GM12864 (cell line): ENCODE data around the gene TMTC2.

Experiments
- DNase-seq: peaks from one replicate; pipeline ENCODE4 v3.0.0-alpha.2; 2011; ENCODE audit warnings: low read depth
- H3K4me3 ChIP-seq: 2 replicates; pipeline ENCODE4 v1.5.1; 2011; ENCODE audit warnings: mild to moderate bottlenecking, low read depth, low read length, control low read depth
- TF ChIP-seq, protein P1 (sequence below): IDR thresholded peaks from 2 replicates; pipeline ENCODE4 v1.5.1; 2011; ENCODE audit warnings: low read depth, mild to moderate bottlenecking, moderate library complexity, low read length, control low read depth, inconsistent platforms; ENCODE audit errors: missing control alignments

The TMTC2 gene

DNA sequence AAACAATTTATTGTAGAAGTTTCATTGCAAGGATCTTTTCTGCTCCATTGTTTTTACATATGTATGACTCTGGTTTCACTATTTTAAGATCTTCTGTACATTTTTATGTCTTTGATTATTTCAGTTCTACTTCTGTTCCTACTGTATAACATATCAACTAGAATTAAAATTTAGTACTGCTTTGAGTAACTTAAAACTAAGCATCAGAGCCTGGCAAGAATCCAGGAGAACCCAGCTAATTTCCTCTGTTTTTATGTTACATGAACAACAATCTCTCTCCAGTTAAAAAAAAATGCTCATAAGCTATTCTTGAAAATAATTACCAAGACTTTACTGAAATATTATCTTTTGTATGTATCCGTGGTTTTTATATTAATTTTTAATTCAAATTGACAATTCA lies 370.7 kb downstream of the TMTC2 start:
- H3K4me3 ChIP-seq: no peak overlapping the region
- DNase-seq: no peak
- TF ChIP-seq, protein P1, sequence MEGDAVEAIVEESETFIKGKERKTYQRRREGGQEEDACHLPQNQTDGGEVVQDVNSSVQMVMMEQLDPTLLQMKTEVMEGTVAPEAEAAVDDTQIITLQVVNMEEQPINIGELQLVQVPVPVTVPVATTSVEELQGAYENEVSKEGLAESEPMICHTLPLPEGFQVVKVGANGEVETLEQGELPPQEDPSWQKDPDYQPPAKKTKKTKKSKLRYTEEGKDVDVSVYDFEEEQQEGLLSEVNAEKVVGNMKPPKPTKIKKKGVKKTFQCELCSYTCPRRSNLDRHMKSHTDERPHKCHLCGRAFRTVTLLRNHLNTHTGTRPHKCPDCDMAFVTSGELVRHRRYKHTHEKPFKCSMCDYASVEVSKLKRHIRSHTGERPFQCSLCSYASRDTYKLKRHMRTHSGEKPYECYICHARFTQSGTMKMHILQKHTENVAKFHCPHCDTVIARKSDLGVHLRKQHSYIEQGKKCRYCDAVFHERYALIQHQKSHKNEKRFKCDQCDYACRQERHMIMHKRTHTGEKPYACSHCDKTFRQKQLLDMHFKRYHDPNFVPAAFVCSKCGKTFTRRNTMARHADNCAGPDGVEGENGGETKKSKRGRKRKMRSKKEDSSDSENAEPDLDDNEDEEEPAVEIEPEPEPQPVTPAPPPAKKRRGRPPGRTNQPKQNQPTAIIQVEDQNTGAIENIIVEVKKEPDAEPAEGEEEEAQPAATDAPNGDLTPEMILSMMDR: no peak

DNA sequence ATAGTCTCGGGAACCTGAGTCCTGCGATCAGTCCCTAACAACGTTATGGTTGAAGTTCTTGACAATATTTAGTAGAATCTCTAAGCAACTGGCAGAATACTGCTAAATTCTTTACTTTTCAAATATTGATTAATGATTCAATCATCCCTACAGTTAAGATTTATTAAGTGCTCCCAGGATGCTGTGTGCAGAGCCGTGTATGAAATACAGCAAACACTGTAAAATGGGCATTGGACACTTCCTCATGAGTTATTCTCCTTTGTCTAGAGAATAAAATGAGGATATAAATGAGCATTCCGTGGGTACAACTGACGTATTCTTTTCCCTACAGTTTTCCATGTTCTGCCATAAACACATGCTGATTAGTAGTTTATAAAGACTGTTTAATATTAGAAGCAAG lies 372.4 kb downstream of the TMTC2 start:
- H3K4me3 ChIP-seq: no peak overlapping the region
- TF ChIP-seq, protein P1: no peak
- DNase-seq: no peak

DNA sequence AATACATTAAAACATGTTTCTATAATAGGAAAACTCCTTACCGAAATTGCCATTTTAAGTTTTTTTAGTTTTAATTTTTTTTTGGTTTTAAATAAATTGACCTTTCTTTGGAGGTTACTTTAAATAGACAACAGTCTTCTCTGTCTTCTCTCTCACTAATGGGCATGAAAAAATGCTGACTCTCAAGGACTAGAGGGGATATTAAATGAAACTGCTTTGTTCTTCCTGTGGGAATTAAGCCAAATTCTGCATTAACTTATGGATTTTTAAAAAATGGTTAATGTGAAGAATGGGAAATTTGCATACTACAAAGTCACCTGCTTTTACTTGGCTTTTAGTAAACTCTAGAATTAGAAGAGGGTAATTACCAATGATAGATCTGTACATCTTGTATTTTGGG lies 378.9 kb downstream of the TMTC2 start:
- no peak for DNase-seq
- H3K4me3 ChIP-seq: no peak overlapping the region
- TF ChIP-seq, protein P1: no peak

DNA sequence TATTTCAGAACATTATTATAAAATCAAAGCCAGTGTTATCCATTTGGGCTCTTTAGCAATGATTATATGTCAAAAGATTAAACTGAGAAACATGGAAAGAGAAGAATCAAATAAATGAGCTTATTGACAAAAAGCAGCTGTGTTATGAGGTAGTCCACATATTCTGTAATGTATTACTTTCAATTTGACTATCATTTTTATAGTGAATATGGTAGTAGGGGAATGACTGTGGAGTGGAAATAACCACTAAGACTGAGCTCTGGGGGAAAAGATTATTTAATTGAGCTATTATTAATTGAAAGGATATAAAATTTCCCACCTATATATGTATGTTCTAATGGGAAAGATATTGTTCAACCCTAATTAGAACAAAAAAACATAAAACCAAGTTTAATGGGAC lies 381.3 kb downstream of the TMTC2 start:
- no peak overlapping the region for H3K4me3 ChIP-seq
- TF ChIP-seq, protein P1: no peak
- DNase-seq: no peak

DNA sequence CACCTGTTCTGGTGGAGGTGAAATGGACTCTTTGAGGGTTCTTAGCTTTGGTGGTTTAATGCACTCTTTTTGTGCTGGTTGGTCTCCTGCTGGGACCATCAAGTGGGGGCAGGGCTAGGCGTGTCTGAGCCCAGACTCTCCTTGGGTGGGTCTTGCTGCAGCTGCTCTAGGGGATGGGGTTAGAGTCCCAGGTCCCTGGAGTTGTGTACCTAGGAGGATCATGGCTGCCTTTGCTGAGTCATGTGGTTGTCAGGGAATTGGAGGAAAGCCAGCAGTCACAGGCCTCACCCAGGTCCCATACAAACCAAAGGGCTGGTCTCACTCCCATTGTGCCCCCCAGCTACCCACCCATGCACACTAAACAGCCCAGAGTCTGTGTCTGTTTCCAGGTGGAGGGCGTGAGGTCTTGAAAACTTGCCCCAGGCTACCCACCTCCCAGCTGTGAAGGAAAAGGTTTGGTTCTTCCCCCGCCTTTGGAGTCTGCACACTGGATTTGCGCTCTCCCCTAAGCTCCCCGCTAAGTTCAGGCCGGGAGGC lies 387.7 kb downstream of the TMTC2 start:
- no peak overlapping the region for H3K4me3 ChIP-seq
- TF ChIP-seq, protein P1: no peak
- no peak for DNase-seq

DNA sequence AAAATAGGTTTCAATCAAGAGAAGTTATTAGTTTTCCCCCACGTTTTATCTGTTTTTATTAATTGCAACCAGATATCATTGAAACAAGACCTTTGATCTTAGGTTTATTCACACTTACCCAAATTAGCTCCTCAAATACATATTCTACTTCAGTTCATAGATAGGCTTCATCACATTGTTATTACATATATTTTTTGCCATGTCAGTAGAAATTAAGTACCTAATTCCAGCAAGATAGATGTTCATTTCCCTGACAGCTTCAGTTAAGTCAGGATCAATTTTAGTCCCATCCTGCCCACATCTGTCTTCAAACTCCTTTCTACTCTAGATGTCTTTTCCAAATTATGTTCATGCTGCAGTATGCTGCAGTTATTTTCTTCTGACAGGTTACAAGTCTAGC lies 388.8 kb downstream of the TMTC2 start:
- H3K4me3 ChIP-seq: no peak overlapping the region
- TF ChIP-seq, protein P1: no peak
- DNase-seq: no peak

DNA sequence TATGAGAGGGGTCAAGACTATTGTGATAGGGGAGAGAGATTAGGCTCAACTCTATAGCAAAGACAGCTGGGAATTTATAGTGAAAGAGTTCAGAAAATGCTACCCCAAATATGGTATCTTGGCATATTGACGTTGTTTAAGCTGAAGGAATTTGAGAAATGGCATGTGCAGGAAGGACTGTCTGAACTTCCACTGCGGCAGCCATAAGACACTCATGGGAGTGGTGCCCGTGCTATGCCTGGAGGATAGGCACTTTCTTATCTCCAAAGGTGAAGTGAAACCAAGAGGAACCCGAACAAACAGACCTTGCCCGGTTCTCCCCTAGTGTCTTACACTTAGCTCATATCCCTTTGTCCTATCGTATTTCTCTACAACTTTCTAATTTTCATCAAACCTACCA lies 390.3 kb downstream of the TMTC2 start:
- TF ChIP-seq, protein P1: no peak
- DNase-seq: no peak

More for the DNA sequence above, 390.3 kb downstream of the TMTC2 start:
- no peak overlapping the region for H3K4me3 ChIP-seq
